Right lung (tissue), 10 donors: ENCODE results near the gene ZFPM1. TPM values are rescaled to one million over a fixed set of nuclear protein-coding genes. Genes with fewer than 3 reads are reported as not detected.
"Not testable (repeated sequence)": the region's sequence is repeated elsewhere in the genome, so short reads cannot be mapped to it uniquely, and the experiment has no call there.

Experiments
- DNase-seq, 2 donors: peaks; one replicate each; pipeline ENCODE4 v3.0.0-alpha.2; 2013
- long read RNA-seq, 8 donors: transcript quantifications; one replicate each; lab custom pipeline, GENCODE V29; 2026
- polyA plus RNA-seq, 5 donors: library from polyadenylated mRNA; unstranded; fragments of 120-200 nt; gene quantifications; one replicate each; pipeline versions ENCODE4 v1.2.1 to v1.2.3, GENCODE V29; 2013; ENCODE audit warnings: inconsistent platforms in 1 of 5, low replicate concordance in 1 of 5; ENCODE audit not compliant: insufficient read length in 5 of 5, insufficient read depth in 1 of 5

Gene ZFPM1
- polyA plus RNA-seq, result 1 to 10 TPM; 2.1 to 5.5 (median 2.8) TPM
- long read RNA-seq, donor 1, full-length matches to known transcripts, result 1 of 7 reads
- long read RNA-seq, donor 1, partial matches to known transcripts, result 6 of 7 reads
- long read RNA-seq, donor 1, other reads (novel, unspliced or antisense), result 0 of 7 reads
- long read RNA-seq, donor 2, result 0 reads
- long read RNA-seq, donor 3, result 0 reads
- long read RNA-seq, donor 4, result 0 reads
- long read RNA-seq, donor 5, result 0 reads
- long read RNA-seq, donor 6, partial matches to known transcripts, result 7 of 7 reads
- long read RNA-seq, donor 6, other reads (novel, unspliced or antisense), result 0 of 7 reads
- long read RNA-seq, donor 7, result 0 reads
- long read RNA-seq, donor 8, result 0 reads

- DNase-seq, result no peak
Observed at GRCh38 chr16:88453217-88453531, at the start of gene ZFPM1. Gene ZFPM1, plus strand, starts transcription at chr16:88453280. Its CDS starts 359 bp downstream, at chr16:88453639.

GRCh38 chr16:88403794-88404581 lies 49.1 kb upstream of the ZFPM1 start:
- DNase-seq, result no peak

GRCh38 chr16:88404769-88405168 lies 48.3 kb upstream of the ZFPM1 start:
- DNase-seq, result no peak

GRCh38 chr16:88405216-88406060 lies 47.6 kb upstream of the ZFPM1 start:
- peak; percentile 66 to 79 for DNase-seq

GRCh38 chr16:88406096-88407041 lies 46.7 kb upstream of the ZFPM1 start:
- DNase-seq, result no peak

GRCh38 chr16:88407042-88407420 lies 46.0 kb upstream of the ZFPM1 start:
- DNase-seq, result no peak

GRCh38 chr16:88407807-88408206 lies 45.3 kb upstream of the ZFPM1 start:
- DNase-seq, result no peak

- DNase-seq, result no peak
Observed at GRCh38 chr16:88408561-88409142, 44.4 kb upstream of the ZFPM1 start.

- no peak for DNase-seq
Observed at GRCh38 chr16:88409296-88410065, 43.6 kb upstream of the ZFPM1 start.

GRCh38 chr16:88410297-88410968 lies 42.6 kb upstream of the ZFPM1 start:
- DNase-seq, result not testable (repeated sequence)

GRCh38 chr16:88411951-88412576 lies 41.0 kb upstream of the ZFPM1 start:
- DNase-seq, result no peak

- no peak for DNase-seq
Observed at GRCh38 chr16:88412766-88413165, 40.3 kb upstream of the ZFPM1 start.

- no peak for DNase-seq
Observed at GRCh38 chr16:88413231-88413630, 39.8 kb upstream of the ZFPM1 start.

- DNase-seq, result no peak
Observed at GRCh38 chr16:88413631-88414030, 39.4 kb upstream of the ZFPM1 start.

- no peak for DNase-seq
Observed at GRCh38 chr16:88414521-88415380, 38.3 kb upstream of the ZFPM1 start.

- no peak for DNase-seq
Observed at GRCh38 chr16:88415381-88415705, 37.7 kb upstream of the ZFPM1 start.

GRCh38 chr16:88415713-88416323 lies 37.3 kb upstream of the ZFPM1 start:
- DNase-seq, result no peak
